GM10266 (cell line): ENCODE results near the gene LFNG.

ENCODE experiments used
- DNase-seq: peaks from one replicate; pipeline ENCODE4 v3.0.0; 2012; ENCODE audit errors: extremely low spot score
- CTCF ChIP-seq: IDR thresholded peaks from 2 replicates; pipeline ENCODE4 v1.5.1; 2012; ENCODE audit warnings: mild to moderate bottlenecking, low read depth; ENCODE audit not compliant: control insufficient read depth, insufficient read depth; ENCODE audit errors: missing control alignments

The LFNG gene

GRCh38 chr7:2499181-2499580 is 20.4 kb upstream of the LFNG start:
- TF ChIP-seq CTCF = no peak
- DNase-seq = no peak

GRCh38 chr7:2499719-2500430 is 19.7 kb upstream of the LFNG start:
- no peak for TF ChIP-seq CTCF
- DNase-seq = no peak

GRCh38 chr7:2500701-2501100 is 18.9 kb upstream of the LFNG start:
- TF ChIP-seq CTCF = no peak
- DNase-seq = no peak

- no peak for TF ChIP-seq CTCF
- no peak for DNase-seq
These were observed 17.5 kb upstream of the LFNG start for GRCh38 chr7:2501947-2502646.

GRCh38 chr7:2502647-2502966 is 17.0 kb upstream of the LFNG start:
- DNase-seq = no peak
- TF ChIP-seq CTCF = no peak

GRCh38 chr7:2503056-2503941 is 16.3 kb upstream of the LFNG start:
- no peak for DNase-seq
- TF ChIP-seq CTCF = no peak
